SW480 (cell line): ENCODE data around the gene RIC8A.
"Not testable (repeated sequence)": the region's sequence is repeated elsewhere in the genome, so short reads cannot be mapped to it uniquely, and the experiment has no call there.

Source experiments
- DNase-seq: peaks from one replicate; pipeline ENCODE4 v3.0.0-alpha.2; 2016; ENCODE audit warnings: low spot score

Gene RIC8A

GRCh38 chr11:207208-207862 is at the start of gene RIC8A, which contains the start of gene BET1L:
RIC8A (plus strand) TSS chr11:207708; CDS start chr11:208855, 1,147 bp downstream.
BET1L (minus strand) TSS chr11:207399; CDS start chr11:207321, 78 bp downstream.
- peak; percentile 96 for DNase-seq

- DNase-seq = not testable (repeated sequence)
These were observed 27.3 kb upstream of the RIC8A start for GRCh38 chr11:180242-180641.

- DNase-seq = not testable (repeated sequence)
These were observed 18.2 kb upstream of the RIC8A start for GRCh38 chr11:189200-189783.

- not testable (repeated sequence) for DNase-seq
These were observed 17.6 kb upstream of the RIC8A start for GRCh38 chr11:189843-190311.

- DNase-seq = not testable (repeated sequence)
These were observed 17.0 kb upstream of the RIC8A start for GRCh38 chr11:190546-190945.

DNA sequence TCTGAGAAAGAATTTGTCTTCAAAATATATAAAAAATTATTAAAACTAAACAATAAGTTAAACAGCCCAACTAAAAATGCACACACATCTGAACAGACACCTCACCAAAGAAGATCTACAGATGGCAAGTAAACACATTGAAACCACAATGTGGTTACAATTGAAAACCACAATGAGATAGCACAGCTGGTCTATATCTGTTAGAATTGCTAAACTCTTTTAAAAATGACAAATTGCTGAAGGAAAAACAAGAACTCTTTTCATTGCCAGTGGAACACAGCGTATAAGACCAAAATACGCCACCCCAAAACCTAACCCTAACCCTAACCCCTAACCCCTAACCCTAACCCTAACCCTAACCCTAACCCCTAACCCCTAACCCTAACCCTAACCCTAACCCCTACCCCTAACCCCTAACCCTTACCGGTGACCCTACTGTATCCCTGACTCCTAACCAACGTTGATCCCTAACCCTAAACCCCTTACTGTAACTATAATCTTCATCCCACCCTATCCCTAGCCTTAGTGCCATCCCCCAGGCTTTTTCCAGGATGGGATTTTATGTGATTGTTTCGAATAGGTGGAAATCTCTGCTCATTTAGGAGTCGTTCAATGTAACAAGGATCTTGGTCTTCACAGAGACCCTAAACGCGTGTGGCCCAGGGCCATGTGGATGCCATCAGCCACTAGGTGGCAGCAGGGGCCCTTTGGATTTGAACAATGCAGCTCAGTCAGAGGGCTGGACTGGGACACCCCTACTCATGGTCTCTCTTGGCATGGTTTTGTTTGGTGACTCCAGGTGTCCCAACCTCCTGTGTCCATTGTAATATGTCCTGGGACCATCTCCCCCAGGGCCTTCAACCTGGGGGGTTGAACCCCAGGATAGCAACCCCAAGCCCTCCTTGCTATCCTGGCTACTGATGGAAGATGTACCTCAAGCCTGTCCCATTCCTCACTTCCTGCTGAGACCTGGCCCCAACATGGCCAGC is 15.7 kb upstream of the RIC8A start:
- DNase-seq = not testable (repeated sequence)

DNA sequence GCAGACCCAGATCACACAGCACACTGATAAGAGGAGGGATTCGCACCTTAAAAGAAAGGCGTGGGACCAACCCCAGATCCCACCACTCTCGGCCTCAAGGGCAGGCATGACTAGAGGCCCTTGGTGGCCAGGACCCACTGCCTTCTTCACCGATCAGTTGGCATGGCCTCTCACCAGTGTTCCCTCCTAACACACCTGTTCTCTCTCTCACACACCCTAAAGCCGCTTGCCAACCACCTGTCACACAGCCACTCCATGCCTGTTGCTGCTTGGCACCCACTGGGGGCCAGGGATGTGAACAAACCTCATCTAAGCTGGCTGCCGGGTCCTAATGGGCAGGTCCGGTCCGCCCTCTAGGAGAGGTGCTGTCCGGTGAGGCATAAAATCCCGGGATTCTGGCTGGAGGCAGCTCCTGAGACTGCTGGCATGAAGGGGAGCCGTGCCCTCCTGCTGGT is 14.8 kb upstream of the RIC8A start, which contains the start of gene SCGB1C1:
Gene SCGB1C1 (plus strand): TSS at position 405 of the 455 bp plus-strand sequence. CDS start 22 bp downstream, at position 427.
- DNase-seq = not testable (repeated sequence)

DNA sequence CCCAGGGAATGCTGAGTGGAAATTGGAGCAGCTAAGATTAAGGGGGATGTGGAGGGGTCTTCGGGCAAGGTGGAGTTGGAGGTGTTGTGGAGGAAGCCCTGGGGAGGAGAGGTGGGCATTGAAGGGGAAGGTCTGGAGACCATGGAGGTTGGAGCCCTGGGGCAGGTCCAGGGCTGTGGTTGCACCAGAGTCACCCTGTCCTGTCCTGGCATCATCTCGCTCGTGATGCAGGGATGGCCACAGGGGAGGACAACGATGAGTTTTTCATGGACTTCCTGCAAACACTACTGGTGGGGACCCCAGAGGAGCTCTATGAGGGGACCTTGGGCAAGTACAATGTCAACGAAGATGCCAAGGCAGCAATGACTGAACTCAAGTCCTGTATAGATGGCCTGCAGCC is 14.0 kb upstream of the RIC8A start:
- not testable (repeated sequence) for DNase-seq

GRCh38 chr11:196786-197731 is 10.4 kb upstream of the RIC8A start:
- no peak for DNase-seq

GRCh38 chr11:197741-198235 is 9.7 kb upstream of the RIC8A start:
- no peak for DNase-seq

DNA sequence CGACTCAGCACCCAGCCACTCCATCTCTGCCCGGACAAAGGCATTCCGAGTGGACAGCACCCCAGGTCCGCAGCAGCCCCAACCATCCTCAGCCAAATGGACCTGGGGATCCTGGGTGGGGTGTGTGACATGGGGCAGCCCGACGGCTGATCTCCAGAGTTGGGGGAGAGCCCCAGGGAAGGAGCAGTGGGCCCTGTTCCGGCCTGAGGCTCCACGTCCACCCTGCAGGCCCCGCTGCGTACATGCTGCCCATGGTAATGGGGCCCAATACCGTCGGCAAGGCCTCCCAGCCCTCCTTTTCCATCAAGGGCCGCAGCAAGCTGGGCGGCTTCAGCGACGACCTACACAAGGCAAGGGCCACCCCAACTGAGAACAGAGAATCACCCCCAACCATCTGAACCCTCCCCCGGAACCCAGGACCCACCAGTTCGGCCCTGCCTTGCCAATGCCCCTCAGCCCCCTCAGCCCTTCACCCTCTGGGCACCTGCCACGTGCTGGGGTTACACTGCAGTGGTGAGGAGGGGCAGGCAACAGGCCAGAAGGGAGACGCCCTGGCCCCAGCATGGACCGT is 9.2 kb upstream of the RIC8A start:
- DNase-seq = no peak

DNA sequence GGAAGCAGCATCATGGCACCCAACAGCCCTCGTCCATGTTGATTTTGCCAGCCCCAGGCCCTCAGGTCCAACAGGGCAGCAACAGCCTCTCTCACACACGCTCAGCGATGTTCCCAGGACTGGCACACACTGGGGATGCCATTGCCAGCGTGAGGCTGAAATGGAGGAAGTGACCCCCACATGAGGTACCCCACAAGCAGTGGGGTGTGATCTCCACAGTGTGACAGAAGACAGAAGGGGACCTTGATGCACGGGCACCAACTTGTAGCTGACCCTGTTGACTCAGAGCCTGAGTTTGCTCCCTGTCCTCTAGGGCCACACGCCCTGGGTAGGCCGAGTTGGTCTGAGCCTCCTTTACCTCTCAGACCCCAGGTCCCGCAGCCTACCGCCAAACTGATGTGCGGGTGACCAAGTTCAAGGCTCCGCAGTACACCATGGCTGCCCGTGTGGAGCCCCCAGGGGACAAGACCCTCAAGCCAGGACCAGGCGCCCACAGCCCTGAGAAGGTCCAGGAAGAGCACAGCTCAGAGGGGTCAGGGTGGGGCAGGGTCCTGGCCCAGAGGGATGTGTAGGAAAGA is 8.4 kb upstream of the RIC8A start:
- no peak for DNase-seq

GRCh38 chr11:199782-200181 is 7.7 kb upstream of the RIC8A start:
- DNase-seq = no peak

DNA sequence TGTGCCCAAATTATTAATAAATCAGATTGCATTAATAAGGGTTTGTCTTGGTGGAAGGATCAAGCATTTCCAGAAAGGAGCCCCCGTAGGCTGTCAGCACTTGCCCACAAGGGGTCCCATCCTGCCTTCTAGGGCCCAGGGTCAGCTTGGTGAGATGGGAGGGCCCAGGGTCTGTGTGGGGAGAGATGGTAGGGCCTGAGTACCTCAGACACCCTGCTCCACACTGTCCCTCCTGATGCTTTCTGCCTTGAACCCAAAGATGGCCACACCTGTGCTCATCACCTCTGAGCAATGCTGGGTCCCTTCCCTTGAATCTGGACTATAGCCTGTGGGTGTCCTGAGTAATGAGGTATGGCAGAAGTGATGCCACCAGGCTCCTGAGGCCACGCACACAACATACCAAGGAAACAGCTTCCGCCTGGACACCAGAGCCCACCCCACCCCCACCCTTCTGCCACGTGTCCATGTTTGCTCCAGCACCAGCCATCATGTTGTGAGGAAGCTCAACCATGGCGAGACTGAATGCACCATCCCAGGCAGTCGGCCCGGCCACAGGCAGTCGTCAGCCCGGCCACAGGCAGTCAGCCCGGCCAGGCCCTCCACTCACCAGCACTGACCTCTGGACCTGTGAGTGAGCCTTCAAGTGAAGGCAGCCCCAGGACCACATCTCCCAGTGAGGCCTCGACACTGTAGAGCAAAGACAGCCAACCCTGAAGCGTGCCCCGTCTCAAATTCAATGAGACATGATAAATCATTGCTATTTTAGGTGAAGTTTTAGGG is 7.1 kb upstream of the RIC8A start:
- no peak for DNase-seq

GRCh38 chr11:201966-202365 is 5.5 kb upstream of the RIC8A start:
- no peak for DNase-seq

GRCh38 chr11:202490-202889 is 5.0 kb upstream of the RIC8A start:
- DNase-seq = no peak

GRCh38 chr11:203056-203944 is 4.2 kb upstream of the RIC8A start:
- DNase-seq = no peak

GRCh38 chr11:203945-204586 is 3.4 kb upstream of the RIC8A start:
- no peak for DNase-seq
